HG02642 (cell line): ENCODE data around the gene KLK10.

Experiments used
- ATAC-seq: cut with Tn5 transposase; IDR thresholded peaks from one replicate; pipeline ENCODE4 v1.9.1; 2021; ENCODE audit warnings: mild to moderate bottlenecking; ENCODE audit not compliant: unreplicated experiment, poor library complexity

The KLK10 gene

GRCh38 chr19:51027126-51027806, 7.8 kb upstream of the KLK10 start:
- ATAC-seq = no peak

- ATAC-seq = no peak
These were observed 7.0 kb upstream of the KLK10 start, which contains the start of gene KLK11 for GRCh38 chr19:51026554-51026831. TSS of gene KLK11 (minus strand) at chr19:51026616. CDS start at chr19:51025631, 985 bp downstream.

DNA sequence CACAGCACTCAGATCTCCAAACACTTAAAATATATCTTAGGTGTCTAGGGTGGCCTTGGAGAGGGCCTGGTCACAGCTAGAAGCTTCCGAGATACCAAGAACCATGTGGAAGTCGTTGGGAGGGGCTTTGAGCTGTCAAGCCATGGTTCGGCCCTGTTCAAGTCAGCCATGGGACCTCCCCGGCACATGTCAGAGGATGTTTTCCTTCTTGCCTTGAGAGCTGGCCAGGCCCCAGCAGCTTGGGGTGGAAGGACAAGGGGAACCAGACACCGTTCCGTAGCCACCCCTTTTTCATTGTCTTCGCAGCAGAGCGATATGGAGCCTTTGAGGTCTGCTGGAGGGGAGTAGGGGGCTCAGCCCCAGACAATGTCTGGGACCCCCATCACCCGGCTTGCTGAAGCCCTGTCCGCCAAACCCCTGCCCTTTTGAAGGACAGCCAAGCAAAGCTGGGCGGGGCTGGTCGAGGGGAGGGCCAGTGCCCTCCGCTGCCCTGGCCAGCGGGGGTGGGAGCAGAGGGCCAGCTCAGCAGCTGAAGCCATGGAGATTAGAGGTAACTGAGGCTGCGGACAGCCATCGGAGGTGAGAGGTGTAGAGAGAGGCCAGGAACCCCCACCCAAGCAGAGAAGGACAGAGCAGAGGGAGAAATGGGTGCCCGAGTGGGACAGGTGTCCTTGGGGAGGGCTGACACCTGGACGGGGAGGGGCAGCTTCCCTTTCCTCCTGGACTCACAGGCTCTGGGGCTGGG, 6.5 kb upstream of the KLK10 start:
- no peak for ATAC-seq

- no peak for ATAC-seq
These were observed 5.9 kb upstream of the KLK10 start for GRCh38 chr19:51025401-51025800.

- ATAC-seq = no peak
These were observed 5.4 kb upstream of the KLK10 start for GRCh38 chr19:51024924-51025323.

GRCh38 chr19:51023946-51024345, 4.4 kb upstream of the KLK10 start:
- no peak for ATAC-seq

DNA sequence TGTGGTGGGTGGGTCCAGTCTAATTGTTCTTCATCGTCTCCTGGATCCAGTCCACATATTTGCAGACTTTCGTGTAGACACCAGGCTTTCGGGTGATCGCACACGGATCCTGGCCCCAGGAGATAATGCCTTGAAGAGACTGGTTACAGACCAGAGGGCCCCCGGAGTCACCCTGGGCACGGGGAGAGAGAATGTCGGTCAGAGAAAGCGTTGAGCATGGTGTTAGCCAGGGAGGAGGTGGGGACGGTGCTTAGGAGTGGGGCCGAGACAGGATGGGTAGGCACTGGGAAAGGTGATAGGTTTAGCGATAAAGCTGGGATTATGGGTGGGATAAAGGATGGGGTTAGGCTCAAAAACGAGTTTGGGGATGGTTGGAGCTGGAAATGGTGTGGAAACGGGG, 3.0 kb upstream of the KLK10 start:
- no peak for ATAC-seq

- no peak for ATAC-seq
These were observed 1.6 kb upstream of the KLK10 start for GRCh38 chr19:51020988-51021651.

- no peak for ATAC-seq
These were observed 565 bp downstream of the KLK10 start for GRCh38 chr19:51018745-51019543.

GRCh38 chr19:51016798-51017683, 2.5 kb downstream of the KLK10 start:
- no peak for ATAC-seq

- no peak for ATAC-seq
These were observed 3.7 kb downstream of the KLK10 start for GRCh38 chr19:51015691-51016267.

DNA sequence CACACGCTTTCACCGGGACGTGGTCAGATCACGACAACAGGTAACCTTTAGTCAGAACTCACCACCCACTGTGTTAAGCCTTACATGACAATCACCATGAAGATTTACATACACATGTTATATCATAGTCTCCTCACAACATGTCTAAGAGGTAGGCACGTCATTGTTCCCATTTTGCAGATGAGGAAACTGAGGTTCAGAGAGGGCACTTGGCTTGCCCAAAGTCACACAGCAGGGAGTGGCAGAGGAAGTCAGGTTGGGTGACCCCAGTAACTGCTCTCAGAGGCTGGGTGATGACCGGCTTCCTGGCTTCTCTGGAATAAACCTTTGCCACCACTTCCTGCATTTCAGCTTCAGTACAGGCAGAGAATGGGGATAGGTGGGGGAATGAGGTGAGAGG, 5.3 kb downstream of the KLK10 start:
- no peak for ATAC-seq

- no peak for ATAC-seq
These were observed 6.8 kb downstream of the KLK10 start for GRCh38 chr19:51012661-51013190.

DNA sequence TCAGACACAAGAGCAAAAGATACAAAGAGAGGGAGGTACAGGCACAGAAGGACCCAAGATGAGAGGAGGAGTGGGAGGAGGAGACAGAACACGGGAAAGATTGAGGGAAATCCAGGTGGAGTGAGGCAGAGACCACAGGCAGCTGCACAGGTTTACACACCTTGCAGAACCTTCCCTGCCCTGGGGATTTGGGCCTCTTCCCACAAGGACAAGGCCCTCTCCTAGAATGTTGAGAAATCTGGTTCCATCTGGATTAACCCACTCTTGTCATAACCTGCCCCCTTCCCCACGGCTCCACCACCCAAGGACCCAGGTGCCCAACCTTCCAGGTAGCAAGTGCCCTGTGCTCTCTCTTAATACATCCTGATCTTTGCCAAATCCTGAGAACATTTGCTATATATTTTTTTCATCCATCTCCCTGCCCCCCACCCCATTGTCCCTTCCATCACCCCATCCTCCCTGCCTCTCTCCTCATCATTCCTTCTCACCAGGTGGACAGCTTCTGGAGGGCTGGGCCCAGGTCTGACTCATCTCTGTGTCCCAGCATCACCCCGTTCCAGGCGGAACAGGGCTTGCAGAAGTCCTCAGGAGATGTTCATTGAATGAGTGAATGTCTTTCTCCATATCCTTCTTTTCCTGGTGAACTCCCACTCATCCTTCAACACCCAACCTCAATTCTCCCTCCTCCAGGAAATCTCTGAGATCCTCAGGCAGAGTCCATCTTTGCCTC, 9.3 kb downstream of the KLK10 start:
- no peak for ATAC-seq

DNA sequence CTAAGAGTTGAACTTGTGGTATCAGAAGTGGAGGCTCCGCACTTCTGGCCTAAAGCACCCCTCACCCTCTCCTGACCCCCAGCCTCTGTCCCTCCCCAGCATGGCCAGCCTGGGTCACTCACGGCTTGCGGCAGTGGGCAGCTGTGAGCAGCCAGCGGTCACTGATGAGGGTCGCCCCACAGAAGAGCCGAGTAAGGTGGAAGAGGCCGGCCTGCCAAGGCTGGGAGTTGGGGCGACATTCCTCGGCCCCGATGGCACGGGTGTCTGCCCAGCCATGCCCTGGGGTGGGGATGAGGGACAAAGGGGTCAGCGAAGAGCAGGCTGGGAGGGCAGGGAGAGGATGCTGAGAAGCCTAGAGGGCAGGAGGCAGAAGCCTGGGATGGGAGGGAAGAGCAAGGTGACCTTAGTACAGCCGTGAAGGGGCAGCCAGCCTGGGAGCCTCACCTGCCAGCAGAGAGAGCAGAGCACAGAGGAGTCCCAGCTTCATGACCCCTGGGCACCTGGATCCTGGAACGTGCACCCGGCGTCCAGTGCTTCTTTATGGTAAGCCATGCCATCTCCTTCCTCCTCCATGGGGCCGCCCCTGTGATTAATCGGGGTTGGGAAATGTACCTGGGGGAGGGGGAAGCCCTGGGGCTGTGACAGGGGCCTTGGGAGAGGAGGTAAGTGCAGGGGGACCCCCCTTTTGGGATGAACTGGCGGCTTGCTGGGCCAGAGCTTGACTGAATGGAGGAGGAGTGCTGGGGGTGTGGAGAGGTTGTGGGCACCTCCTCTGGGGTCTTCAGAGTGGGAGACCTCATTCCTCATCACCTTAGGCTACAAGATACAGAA, 10.2 kb downstream of the KLK10 start:
- ATAC-seq = no peak

- no peak for ATAC-seq
These were observed 12.0 kb downstream of the KLK10 start for GRCh38 chr19:51007488-51007887.

DNA sequence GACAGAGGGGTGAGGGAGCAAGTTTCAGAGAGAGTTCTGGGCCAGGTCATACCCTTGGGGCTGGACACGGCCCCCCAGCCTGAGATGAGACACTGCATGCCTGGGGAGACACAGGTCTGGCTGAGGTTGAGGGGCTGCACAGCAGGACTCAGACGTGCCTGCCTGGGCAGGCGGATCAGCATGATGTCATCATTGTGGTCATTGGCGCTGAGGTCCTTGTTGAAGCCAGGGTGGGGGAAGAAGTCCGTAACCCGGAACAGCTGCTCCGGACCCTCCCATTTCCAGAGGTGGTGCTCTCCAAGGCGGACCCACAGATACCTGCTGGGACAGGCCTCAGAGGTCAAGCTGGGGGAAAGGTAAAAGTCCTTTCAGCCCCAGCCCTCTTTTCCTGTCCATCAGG, 13.1 kb downstream of the KLK10 start:
- no peak for ATAC-seq

DNA sequence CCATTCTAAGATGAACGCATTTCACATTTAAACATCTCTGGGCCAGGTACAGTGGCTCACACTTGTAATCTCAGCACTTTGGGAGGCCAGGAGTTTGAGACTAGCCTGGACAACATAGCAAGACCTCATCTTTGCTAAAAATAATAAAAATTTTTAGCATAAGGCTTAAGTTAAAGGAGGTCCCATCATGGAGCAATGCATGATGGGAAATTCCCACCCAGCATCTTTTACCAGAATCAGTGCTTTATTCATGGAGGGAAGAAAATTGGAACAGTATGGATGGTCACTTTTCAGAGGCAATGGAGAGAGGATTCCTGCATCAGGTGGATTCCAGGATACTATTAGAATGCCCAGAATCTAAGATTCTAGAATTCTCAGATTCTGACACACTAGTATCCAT, 14.3 kb downstream of the KLK10 start:
- ATAC-seq = no peak
